ENCODE measurements around the gene MACROD2.

GRCh38 chr20:15069355-15069754, 1074.0 kb downstream of the MACROD2 start:
- TF ChIP-seq, protein P1, sequence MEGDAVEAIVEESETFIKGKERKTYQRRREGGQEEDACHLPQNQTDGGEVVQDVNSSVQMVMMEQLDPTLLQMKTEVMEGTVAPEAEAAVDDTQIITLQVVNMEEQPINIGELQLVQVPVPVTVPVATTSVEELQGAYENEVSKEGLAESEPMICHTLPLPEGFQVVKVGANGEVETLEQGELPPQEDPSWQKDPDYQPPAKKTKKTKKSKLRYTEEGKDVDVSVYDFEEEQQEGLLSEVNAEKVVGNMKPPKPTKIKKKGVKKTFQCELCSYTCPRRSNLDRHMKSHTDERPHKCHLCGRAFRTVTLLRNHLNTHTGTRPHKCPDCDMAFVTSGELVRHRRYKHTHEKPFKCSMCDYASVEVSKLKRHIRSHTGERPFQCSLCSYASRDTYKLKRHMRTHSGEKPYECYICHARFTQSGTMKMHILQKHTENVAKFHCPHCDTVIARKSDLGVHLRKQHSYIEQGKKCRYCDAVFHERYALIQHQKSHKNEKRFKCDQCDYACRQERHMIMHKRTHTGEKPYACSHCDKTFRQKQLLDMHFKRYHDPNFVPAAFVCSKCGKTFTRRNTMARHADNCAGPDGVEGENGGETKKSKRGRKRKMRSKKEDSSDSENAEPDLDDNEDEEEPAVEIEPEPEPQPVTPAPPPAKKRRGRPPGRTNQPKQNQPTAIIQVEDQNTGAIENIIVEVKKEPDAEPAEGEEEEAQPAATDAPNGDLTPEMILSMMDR (conservative IDR thresholded peaks at IDR 0.05; ENCODE audit: low read depth in 2 of 2) = no peak
- no peak for TF ChIP-seq POLR2AphosphoS5 (IDR thresholded peaks at IDR 0.05; ENCODE audit: low read depth)
- no peak for TF ChIP-seq EZH2phosphoT487 (IDR thresholded peaks at IDR 0.05; ENCODE audit: unreplicated experiment)
- TF ChIP-seq NANOG (IDR thresholded peaks at IDR 0.05; ENCODE audit: borderline replicate concordance) = no peak
- TF ChIP-seq, protein P2, sequence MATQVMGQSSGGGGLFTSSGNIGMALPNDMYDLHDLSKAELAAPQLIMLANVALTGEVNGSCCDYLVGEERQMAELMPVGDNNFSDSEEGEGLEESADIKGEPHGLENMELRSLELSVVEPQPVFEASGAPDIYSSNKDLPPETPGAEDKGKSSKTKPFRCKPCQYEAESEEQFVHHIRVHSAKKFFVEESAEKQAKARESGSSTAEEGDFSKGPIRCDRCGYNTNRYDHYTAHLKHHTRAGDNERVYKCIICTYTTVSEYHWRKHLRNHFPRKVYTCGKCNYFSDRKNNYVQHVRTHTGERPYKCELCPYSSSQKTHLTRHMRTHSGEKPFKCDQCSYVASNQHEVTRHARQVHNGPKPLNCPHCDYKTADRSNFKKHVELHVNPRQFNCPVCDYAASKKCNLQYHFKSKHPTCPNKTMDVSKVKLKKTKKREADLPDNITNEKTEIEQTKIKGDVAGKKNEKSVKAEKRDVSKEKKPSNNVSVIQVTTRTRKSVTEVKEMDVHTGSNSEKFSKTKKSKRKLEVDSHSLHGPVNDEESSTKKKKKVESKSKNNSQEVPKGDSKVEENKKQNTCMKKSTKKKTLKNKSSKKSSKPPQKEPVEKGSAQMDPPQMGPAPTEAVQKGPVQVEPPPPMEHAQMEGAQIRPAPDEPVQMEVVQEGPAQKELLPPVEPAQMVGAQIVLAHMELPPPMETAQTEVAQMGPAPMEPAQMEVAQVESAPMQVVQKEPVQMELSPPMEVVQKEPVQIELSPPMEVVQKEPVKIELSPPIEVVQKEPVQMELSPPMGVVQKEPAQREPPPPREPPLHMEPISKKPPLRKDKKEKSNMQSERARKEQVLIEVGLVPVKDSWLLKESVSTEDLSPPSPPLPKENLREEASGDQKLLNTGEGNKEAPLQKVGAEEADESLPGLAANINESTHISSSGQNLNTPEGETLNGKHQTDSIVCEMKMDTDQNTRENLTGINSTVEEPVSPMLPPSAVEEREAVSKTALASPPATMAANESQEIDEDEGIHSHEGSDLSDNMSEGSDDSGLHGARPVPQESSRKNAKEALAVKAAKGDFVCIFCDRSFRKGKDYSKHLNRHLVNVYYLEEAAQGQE (IDR thresholded peaks at IDR 0.05; ENCODE audit: unreplicated experiment) = no peak

Data from GM23338 (cell line).